Measurements from ENCODE around the gene ATG4A.

ATG4A gene

DNA sequence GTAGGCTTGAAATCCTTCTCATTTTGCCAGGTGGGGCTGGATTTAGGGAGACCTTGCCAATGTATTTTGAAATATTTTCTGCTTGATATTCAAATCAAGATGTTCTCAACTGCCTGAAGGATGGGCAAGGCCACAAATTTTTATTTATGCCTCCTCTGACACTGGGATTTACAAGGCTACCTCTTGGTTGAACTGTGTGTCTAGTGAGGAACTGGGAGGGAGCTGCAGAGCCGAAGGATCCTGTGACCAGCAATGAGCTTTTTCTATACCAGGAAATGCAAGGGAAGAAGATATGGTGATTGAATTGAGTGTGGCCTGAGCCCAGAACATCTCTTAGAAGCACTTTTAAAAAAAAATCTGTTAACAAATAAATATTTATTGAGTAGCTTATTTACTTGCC is 31.8 kb upstream of the ATG4A start:
- no peaks in the 10 kb centered on the region for H3K36me3 Mint-ChIP-seq (ENCODE audit: low read depth)
- H3K27me3 Mint-ChIP-seq (ENCODE audit: low read depth, poor library complexity), result peaks cover 4% of the 10 kb centered on the region
- H3K4me1 Mint-ChIP-seq, result no peaks in the 10 kb centered on the region
- no peak for DNase-seq
- no peaks in the 10 kb centered on the region for H3K9me3 Mint-ChIP-seq
- H3K4me3 Mint-ChIP-seq, result no peak overlapping the region
- TF ChIP-seq, protein P1, sequence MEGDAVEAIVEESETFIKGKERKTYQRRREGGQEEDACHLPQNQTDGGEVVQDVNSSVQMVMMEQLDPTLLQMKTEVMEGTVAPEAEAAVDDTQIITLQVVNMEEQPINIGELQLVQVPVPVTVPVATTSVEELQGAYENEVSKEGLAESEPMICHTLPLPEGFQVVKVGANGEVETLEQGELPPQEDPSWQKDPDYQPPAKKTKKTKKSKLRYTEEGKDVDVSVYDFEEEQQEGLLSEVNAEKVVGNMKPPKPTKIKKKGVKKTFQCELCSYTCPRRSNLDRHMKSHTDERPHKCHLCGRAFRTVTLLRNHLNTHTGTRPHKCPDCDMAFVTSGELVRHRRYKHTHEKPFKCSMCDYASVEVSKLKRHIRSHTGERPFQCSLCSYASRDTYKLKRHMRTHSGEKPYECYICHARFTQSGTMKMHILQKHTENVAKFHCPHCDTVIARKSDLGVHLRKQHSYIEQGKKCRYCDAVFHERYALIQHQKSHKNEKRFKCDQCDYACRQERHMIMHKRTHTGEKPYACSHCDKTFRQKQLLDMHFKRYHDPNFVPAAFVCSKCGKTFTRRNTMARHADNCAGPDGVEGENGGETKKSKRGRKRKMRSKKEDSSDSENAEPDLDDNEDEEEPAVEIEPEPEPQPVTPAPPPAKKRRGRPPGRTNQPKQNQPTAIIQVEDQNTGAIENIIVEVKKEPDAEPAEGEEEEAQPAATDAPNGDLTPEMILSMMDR (IDR thresholded peaks at IDR 0.05), result no peak
- no peak overlapping the region for H3K27ac Mint-ChIP-seq

DNA sequence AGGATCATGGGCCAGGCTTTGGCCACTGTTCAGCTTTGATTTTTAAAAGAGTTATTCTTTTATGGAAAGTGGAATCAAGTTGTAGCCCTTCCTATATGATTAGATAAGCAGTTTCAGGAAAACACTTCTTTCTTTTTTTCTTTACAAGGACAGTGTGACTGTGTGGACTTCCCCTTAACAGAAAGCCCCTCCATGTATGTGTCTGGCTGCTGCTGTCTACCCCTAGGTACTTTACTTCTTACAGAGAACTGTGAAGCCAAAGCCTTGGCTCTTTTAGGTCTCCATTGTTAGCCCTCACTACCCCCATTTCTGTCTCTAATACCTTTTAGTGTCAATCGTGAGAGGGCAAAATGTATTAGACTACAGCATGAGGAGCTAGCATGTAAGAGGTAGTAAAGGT is 27.6 kb upstream of the ATG4A start:
- H3K27ac Mint-ChIP-seq, result no peak overlapping the region
- H3K4me3 Mint-ChIP-seq, result no peak overlapping the region
- TF ChIP-seq, protein P1 (IDR thresholded peaks at IDR 0.05), result no peak
- DNase-seq, result no peak
- peaks cover 6% of the 10 kb centered on the region for H3K27me3 Mint-ChIP-seq (ENCODE audit: low read depth, poor library complexity)
- no peaks in the 10 kb centered on the region for H3K36me3 Mint-ChIP-seq (ENCODE audit: low read depth)
- H3K9me3 Mint-ChIP-seq, result no peaks in the 10 kb centered on the region
- H3K4me1 Mint-ChIP-seq, result peaks cover 4% of the 10 kb centered on the region

DNA sequence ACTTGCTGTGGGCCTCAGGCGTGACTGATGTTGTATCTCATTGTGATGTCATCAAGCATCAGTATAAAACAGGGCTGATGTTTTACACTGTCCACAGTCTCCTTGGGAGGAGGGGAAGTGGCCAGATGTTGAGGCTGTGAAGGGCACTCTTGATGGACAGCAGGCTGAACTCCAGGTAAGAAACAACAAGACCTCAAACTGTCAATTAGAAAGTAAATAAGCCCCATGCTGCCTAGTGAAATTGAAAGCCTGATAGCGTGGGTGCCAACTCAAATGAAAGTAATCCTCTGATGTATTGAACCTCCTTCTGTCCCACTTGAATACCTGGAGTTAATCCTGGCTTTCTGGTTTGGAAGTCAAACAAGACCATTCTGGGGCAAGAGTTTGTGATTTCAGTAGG is 27.0 kb upstream of the ATG4A start:
- TF ChIP-seq, protein P1 (IDR thresholded peaks at IDR 0.05), result no peak
- H3K27me3 Mint-ChIP-seq (ENCODE audit: low read depth, poor library complexity), result peaks cover 6% of the 10 kb centered on the region
- no peak overlapping the region for H3K27ac Mint-ChIP-seq
- peaks cover 7% of the 10 kb centered on the region for H3K4me1 Mint-ChIP-seq
- H3K9me3 Mint-ChIP-seq, result no peaks in the 10 kb centered on the region
- H3K36me3 Mint-ChIP-seq (ENCODE audit: low read depth), result no peaks in the 10 kb centered on the region
- H3K4me3 Mint-ChIP-seq, result no peak overlapping the region
- no peak for DNase-seq

DNA sequence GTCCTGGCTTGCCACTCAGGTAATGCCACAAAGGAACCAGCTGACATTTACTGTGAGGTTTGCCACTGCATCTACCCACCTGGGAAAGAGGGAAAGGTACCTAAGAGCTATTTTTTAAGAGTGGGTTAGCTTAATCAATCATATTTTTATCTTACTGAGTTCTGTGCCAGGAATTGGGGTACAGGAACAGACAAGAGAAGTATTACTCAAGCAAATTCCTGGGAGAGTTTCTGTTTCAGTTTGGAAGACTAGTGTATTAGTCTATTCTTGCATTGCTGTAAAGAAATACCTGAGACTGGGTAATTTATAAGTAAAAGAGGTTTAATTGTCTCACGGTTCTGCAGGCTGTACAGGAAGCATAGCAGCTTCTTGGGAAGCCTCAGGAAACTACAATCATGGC is 23.5 kb upstream of the ATG4A start:
- Mint-ChIP-seq H3K4me1 (peaks cover 11% of the 10 kb centered on the region), H3K36me3 (ENCODE audit: low read depth) (no peaks in the 10 kb centered on the region), H3K27ac (no peak overlapping the region), H3K27me3 (ENCODE audit: low read depth, poor library complexity) (peaks cover 3% of the 10 kb centered on the region), H3K4me3 (no peak overlapping the region), H3K9me3 (no peaks in the 10 kb centered on the region)
- TF ChIP-seq, protein P1 (IDR thresholded peaks at IDR 0.05), result no peak
- no peak for DNase-seq

DNA sequence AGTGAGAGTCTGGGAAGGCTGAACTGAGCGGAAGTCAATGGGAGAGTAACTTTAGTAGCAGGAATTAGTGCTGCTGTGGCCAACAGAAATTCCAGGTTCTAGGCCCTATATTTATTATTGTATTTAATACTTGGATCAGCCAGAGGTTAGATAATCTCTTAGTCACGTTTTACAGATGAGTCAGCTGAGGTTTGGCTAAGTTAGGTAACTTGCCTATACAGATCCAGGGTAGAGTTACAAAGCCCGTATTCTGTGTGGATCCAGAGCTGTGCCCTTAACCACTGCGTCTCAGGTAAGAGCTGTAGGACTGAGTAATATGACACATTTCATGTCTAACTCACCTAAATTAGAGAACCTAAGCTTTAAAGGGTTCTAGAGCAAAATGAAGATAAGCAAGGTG is 20.7 kb upstream of the ATG4A start:
- DNase-seq, result no peak
- TF ChIP-seq, protein P1 (IDR thresholded peaks at IDR 0.05), result no peak
- no peak overlapping the region for H3K27ac Mint-ChIP-seq
- peaks cover 11% of the 10 kb centered on the region for H3K4me1 Mint-ChIP-seq
- no peaks in the 10 kb centered on the region for H3K9me3 Mint-ChIP-seq
- no peak overlapping the region for H3K4me3 Mint-ChIP-seq
- H3K27me3 Mint-ChIP-seq (ENCODE audit: low read depth, poor library complexity), result peaks cover 1% of the 10 kb centered on the region
- no peaks in the 10 kb centered on the region for H3K36me3 Mint-ChIP-seq (ENCODE audit: low read depth)

DNA sequence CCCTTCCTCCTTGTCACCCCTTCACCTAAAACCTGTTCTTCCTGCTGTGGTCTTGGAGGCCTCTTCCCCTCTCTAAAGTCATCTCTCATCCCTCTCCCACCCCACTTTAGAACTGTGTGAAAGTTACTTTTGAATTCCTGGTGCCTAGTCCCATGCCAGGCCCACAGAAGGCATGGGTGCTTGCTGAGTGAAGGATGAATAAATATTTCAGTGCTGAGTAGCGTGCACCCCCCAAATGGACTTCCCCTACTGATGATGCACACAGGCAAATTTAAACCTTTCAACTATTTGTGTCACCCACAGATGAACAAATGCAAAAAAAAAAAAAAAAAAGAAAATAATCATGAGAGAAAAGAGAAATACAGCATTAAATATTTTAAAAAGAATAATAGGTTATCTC is 20.0 kb upstream of the ATG4A start:
- TF ChIP-seq, protein P1 (IDR thresholded peaks at IDR 0.05), result no peak
- Mint-ChIP-seq H3K4me3 (no peak overlapping the region), H3K4me1 (peaks cover 11% of the 10 kb centered on the region), H3K36me3 (ENCODE audit: low read depth) (no peaks in the 10 kb centered on the region), H3K27me3 (ENCODE audit: low read depth, poor library complexity) (peaks cover 3% of the 10 kb centered on the region), H3K9me3 (no peaks in the 10 kb centered on the region), H3K27ac (no peak overlapping the region)
- no peak for DNase-seq
